ENCODE data around the gene ANKRD35. TPM values are rescaled to one million over a fixed set of nuclear protein-coding genes. Genes with fewer than 3 reads are reported as not detected.
"Not testable (repeated sequence)": the region's sequence is repeated elsewhere in the genome, so short reads cannot be mapped to it uniquely, and the experiment has no call there.

ANKRD35 gene, protein sequence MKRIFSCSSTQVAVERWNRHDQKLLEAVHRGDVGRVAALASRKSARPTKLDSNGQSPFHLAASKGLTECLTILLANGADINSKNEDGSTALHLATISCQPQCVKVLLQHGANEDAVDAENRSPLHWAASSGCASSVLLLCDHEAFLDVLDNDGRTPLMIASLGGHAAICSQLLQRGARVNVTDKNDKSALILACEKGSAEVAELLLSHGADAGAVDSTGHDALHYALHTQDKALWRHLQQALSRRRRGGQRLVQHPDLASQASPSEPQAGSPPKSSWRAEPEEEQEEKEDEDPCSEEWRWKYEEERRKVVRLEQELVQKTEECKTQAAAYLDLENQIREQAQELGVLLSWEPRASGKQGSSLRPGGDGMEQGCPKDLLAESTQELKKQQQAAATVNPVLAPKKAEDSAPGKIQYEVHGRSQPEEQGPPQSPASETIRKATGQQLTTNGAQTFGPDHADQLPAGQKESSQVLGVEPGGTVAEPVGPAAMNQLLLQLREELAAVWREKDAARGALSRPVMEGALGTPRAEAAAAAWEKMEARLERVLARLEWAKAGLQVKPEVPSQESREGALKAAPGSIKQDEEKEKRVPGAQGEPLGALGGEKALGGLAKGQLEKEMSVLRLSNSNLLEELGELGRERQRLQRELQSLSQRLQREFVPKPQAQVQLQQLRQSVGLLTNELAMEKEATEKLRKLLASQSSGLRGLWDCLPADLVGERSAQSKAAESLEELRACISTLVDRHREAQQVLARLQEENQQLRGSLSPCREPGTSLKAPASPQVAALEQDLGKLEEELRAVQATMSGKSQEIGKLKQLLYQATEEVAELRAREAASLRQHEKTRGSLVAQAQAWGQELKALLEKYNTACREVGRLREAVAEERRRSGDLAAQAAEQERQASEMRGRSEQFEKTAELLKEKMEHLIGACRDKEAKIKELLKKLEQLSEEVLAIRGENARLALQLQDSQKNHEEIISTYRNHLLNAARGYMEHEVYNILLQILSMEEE
- under 1 TPM; 0.29 to 0.56 TPM for total RNA-seq

DNA sequence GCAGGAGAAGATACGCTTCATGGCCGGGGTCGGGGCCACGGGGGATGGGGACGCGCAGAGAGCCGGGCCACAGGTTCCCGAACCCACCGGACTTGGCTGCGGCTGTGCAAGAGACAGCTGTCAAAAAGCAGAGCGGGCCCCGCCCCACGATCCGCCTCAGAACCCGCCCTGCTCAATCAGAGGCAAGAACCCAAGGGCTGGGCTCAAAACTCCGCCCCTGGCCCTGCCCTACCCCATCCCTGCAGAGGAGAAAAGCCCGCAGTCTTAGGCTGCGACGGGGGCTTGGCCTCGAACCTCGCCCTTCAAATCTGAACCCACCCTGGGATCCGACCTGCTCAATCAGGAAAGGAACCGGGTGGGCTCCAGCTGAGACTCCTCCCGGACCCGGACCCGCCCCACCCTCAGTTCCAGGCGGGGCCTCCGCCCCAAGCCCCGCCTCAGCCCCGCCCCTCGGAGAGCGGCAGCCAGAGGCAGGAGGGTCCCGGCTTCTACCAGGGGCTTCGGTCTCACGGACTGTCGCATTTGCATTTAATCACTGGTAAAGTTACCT lies at the start of gene ANKRD35:
Gene ANKRD35 (minus strand): TSS at position 129 of the 550 bp plus-strand sequence. CDS start 108 bp downstream, at position 21.
- peak within 1 kb of the TSS; percentile 76 for H3K4me3 Mint-ChIP-seq
- H3K9me3 Mint-ChIP-seq, result no peaks in the 10 kb centered on the region
- H3K27me3 Mint-ChIP-seq, result peaks cover 21% of the 10 kb centered on the region
- peaks cover 10% of the 10 kb centered on the region for H3K4me1 Mint-ChIP-seq
- H3K27ac Mint-ChIP-seq, result no peak within 1 kb of the TSS
- peak; percentile 100 for ATAC-seq (replicated peaks)
- H3K36me3 Mint-ChIP-seq (ENCODE audit: low read depth), result no peaks in the 10 kb centered on the region

DNA sequence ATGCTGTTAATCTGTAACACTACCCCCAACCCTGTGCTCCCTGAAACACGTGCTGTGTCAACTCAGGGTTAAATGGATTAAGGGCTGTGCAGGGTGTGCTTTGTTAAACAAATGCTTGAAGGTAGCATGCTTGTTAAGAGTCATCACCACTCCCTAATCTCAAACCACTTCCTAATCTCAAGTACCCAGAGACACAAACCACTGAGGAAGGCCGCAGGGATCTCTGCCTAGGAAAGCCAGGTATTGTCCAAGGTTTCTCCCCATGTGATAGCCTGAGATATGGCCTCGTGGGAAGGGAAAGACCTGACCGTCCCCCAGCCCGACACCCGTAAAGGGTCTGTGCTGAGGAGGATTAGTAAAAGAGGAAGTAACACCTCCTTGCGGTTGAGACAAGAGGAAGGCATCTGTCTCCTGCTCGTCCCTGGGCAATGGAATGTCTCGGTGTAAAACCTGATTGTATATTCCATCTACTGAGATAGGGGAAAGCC lies 46.9 kb upstream of the ANKRD35 start:
- not testable (repeated sequence) for H3K27me3 Mint-ChIP-seq; H3K9me3 Mint-ChIP-seq; ATAC-seq (replicated peaks)
- H3K27ac Mint-ChIP-seq, result peak overlapping the region; percentile 78
- peaks cover 13% of the 10 kb centered on the region for H3K4me1 Mint-ChIP-seq
- H3K36me3 Mint-ChIP-seq (ENCODE audit: low read depth), result peaks cover 59% of the 10 kb centered on the region
- peak overlapping the region; percentile 67 for H3K4me3 Mint-ChIP-seq

DNA sequence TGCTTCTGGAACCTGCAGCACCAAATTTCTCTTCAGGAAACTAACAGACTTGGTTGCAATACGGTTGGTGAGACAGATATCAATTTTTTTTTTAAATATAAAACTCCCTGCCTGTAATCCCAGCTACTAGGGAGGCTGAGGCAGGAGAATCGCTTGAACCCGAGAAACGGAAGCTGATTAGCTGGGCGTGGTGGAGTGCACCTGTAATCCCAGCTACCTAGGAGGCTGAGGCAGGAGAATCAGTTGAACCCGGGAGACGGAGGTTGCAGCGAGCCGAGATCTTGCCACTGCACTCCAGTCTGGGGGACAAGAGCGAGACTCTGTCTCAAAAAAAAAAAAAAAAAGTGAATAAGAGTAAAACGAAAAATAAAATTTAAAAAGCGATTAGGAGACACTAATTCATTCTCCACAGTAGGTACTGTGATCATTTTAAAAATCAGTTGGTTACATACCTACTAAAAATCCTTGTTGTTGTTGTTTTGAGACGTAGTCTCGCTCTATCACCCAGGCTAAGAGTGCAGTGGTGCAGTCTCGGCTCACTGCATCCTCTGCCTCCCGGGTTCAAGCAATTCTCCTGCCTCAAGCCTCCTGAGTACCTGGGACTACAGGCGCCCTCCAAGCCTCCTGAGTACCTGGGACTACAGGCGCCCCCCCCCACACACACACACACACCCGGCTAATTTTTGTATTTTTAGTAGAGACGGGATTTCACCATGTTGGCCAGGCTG lies 42.4 kb upstream of the ANKRD35 start:
- Mint-ChIP-seq H3K4me1 (peaks cover 7% of the 10 kb centered on the region), H3K9me3 (no peaks in the 10 kb centered on the region), H3K4me3 (no peak overlapping the region), H3K36me3 (ENCODE audit: low read depth) (peaks cover 28% of the 10 kb centered on the region), H3K27me3 (no peaks in the 10 kb centered on the region), H3K27ac (peak overlapping the region; percentile 58)
- ATAC-seq (replicated peaks), result no peak

DNA sequence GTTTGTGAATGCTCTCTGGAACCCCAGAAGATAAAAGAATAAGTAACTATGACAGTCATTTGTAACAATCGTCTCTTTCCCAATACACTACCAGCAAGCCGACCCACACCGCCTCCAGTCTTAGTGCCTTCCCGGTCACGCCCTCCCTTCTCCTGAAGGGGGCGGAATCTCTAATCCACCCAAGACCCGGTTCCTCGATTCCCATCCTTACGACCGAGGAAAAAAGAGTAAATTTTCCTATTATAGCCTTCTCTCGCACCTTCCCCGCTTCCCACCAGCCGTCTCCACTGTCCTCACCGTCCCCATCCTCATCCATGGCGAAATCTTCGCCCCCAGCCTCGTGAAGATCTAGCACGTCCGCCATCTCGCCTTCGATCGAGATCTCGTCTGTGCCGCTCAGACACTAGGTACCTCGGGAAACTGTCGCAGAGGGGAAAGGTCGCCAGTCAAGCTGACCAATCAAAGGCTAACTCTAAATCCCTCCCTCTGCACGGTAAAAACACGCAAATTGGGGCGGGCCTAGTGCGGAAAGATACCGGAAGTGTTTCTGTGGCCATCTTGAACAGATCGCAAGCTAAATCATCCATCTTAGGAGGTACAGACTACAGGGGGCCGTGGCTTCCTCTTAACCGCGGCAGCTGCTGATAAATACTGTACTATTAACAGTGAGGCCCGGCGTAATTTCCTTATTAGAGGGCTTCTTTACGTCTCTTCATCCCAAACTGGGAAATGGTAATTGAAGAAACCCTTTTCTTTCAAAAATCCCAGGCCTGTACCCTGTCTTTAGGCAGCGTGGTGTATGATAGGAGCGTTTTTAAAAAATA lies 41.6 kb upstream of the ANKRD35 start, which contains the start of gene RBM8A:
Gene RBM8A (minus strand): TSS at position 422 of the 824 bp plus-strand sequence. CDS start 58 bp downstream, at position 364.
- no peaks in the 10 kb centered on the region for H3K27me3 Mint-ChIP-seq
- H3K9me3 Mint-ChIP-seq, result no peaks in the 10 kb centered on the region
- peaks cover 36% of the 10 kb centered on the region for H3K36me3 Mint-ChIP-seq (ENCODE audit: low read depth)
- H3K4me3 Mint-ChIP-seq, result no peak within 1 kb of the TSS
- no peak within 1 kb of the TSS for H3K27ac Mint-ChIP-seq
- H3K4me1 Mint-ChIP-seq, result no peaks in the 10 kb centered on the region
- ATAC-seq (replicated peaks), result peak; percentile 97

DNA sequence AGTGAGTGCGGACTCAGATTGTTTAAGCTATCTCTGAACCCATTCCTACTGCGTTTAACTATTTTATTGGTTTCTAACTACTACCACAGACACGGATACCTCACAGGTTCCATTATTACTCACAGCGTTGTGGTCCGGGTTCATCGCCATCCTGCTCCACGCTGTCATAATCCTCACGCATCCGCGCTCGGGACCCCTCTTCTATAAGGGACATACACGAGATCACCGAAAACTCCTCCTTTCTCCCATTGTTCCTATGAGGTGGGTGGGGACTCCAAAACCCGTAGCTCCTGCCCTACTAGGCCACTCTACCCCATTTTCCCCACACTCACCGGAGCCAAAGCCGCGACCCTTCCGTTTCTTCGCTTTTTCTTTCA lies 41.0 kb upstream of the ANKRD35 start:
- H3K9me3 Mint-ChIP-seq, result no peaks in the 10 kb centered on the region
- peaks cover 43% of the 10 kb centered on the region for H3K36me3 Mint-ChIP-seq (ENCODE audit: low read depth)
- ATAC-seq (replicated peaks), result peak; percentile 69
- no peak overlapping the region for H3K4me3 Mint-ChIP-seq
- no peaks in the 10 kb centered on the region for H3K27me3 Mint-ChIP-seq
- H3K27ac Mint-ChIP-seq, result no peak overlapping the region
- no peaks in the 10 kb centered on the region for H3K4me1 Mint-ChIP-seq

DNA sequence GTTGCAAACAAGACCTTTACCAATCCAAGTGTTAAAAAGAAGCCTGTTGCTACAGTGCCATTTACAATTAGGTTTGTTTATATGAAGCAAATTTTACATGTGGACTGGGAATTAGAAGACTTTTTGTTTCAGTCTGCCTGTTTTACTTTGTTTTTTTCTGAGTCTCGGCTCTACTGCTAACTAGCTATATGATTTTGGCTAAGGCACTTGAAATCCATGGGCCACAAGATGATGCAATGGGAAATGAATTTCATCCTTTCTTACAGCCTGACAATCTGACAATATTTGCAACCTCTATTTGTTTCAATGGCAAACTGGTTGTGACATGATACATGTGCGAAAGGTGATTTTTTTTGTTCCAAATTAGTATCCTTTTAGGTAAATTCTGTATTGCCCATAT lies 36.6 kb upstream of the ANKRD35 start:
- no peak for ATAC-seq (replicated peaks)
- Mint-ChIP-seq H3K4me1 (no peaks in the 10 kb centered on the region), H3K27me3 (no peaks in the 10 kb centered on the region), H3K9me3 (no peaks in the 10 kb centered on the region), H3K4me3 (no peak overlapping the region), H3K36me3 (ENCODE audit: low read depth) (peaks cover 42% of the 10 kb centered on the region), H3K27ac (no peak overlapping the region)

DNA sequence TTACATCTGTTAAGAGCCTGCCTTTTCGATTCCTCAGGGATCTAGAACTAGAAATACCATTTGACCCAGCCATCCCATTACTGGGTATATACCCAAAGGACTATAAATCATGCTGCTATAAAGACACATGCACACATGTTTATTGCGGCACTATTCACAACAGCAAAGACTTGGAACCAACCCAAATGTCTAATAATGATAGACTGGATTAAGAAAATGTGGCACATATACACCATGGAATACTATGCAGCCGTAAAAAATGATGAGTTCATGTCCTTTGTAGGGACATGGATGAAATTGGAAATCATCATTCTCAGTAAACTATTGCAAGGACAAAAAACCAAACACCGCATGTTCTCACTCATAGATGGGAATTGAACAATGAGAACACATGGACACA lies 34.6 kb upstream of the ANKRD35 start:
- peaks cover 12% of the 10 kb centered on the region for H3K4me1 Mint-ChIP-seq
- H3K27ac Mint-ChIP-seq, result peak overlapping the region; percentile 46
- H3K4me3 Mint-ChIP-seq, result peak overlapping the region; percentile 95
- ATAC-seq (replicated peaks); H3K27me3 Mint-ChIP-seq; H3K9me3 Mint-ChIP-seq: not testable (repeated sequence)
- peaks cover 59% of the 10 kb centered on the region for H3K36me3 Mint-ChIP-seq (ENCODE audit: low read depth)

DNA sequence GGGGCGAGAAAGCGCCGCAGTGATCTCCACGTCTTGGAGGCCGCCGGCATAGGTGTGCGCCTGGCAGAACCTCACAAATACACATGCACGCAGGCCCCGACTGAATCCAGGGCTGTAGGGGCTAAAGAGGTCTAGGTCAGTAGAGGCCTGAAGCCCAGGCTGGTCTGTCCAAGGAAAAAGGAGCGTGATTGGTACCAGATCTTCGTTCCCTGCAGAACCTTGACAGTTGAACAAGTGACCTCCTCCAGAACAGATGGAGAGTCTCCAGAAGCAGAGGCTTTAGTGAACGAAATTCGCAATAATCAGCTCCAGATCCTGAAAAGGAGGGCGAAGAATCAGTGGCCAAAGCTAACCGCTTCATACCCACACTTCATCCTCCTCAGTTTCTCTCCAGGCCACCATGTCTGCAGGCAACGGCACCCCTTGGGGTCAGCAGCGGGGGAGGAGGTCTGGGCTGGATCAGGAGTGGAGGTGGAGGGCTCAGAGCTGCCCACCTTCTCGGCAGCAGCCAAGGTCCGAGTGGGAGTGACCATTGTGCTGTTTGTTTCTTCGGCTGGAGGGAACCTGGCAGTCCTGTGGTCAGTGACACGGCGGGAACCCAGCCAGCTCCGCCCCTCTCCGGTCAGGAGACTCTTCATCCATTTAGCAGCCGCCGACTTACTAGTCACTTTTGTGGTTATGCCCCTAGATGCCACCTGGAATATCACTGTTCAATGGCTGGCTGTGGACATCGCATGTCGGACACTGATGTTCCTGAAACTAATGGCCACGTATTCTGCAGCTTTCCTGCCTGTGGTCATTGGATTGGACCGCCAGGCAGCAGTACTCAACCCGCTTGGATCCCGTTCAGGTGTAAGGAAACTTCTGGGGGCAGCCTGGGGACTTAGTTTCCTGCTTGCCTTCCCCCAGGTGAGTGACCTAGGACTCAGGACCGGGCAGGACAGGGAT lies 33.6 kb upstream of the ANKRD35 start:
- Mint-ChIP-seq H3K36me3 (ENCODE audit: low read depth) (peaks cover 68% of the 10 kb centered on the region), H3K27ac (peak overlapping the region; percentile 96), H3K4me1 (peaks cover 12% of the 10 kb centered on the region), H3K4me3 (peak overlapping the region; percentile 95), H3K27me3 (no peaks in the 10 kb centered on the region), H3K9me3 (no peaks in the 10 kb centered on the region)
- ATAC-seq (replicated peaks), result peak; percentile 94

DNA sequence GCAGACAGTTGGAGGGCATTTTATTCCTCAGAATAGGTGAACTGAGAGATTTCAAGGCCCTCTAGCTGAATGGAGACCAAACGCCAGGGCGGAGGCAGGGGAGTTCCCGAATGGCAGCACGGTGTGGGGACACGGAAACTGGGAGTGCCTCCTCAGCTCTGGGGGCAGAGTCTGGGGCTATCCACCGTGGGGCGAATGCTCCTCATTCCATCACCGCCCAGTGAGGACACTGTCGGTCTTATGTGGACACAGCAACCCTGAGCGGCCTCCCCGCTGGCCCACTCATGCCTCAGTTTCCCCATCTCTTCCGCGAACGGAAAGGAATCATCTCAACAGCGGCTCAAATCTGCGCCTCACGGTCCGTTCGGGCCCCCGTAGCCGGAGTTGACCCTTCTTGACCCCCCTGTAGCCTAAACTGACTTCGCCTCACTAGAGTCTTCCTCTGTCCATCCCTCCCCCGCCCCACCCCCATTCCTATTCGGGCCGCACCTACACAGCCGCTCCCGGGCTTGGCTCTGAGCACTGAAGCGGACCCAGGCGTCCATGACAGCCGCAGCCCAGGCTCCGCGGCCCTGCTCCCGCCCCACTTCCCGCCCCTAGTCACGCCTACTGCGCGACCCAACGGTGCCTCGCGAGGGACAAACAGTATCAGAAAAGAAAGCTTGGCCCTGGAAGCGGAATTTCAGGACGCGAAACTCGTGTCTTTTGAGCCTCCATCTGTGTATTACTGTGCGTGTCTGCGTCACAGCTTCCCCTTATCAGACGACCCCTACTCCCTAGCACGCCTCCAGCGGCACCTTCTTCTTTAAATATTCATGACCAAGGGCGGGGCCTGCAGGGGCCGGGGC lies 32.7 kb upstream of the ANKRD35 start, which contains the start of gene PEX11B:
Gene PEX11B (minus strand): TSS at position 574 of the 848 bp plus-strand sequence. CDS start 29 bp downstream, at position 545.
- H3K4me1 Mint-ChIP-seq, result peaks cover 12% of the 10 kb centered on the region
- H3K9me3 Mint-ChIP-seq, result no peaks in the 10 kb centered on the region
- peak within 1 kb of the TSS; percentile 96 for H3K27ac Mint-ChIP-seq
- peaks cover 68% of the 10 kb centered on the region for H3K36me3 Mint-ChIP-seq (ENCODE audit: low read depth)
- H3K27me3 Mint-ChIP-seq, result no peaks in the 10 kb centered on the region
- peak; percentile 95 for ATAC-seq (replicated peaks)
- H3K4me3 Mint-ChIP-seq, result peak within 1 kb of the TSS; percentile 95

DNA sequence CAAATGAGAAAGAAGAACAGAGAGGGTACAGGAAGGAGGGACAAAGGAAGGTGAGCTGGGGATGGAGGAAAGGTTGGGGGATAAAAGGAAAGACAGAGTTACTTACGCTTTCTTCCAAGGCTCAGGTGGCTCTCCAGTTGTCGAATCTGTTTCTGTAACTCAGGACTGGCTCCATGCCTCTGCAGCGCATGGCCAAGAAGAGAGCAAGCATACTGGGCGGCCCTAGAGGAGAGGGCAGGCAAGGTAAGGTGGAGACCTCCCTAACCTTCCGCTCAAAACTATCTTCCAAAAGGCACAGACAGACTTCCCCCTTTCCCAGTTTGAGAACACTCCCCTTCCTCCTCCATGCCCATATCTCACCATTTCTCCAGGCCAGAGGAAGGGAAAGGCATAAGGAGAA lies 31.9 kb upstream of the ANKRD35 start:
- Mint-ChIP-seq H3K36me3 (ENCODE audit: low read depth) (peaks cover 68% of the 10 kb centered on the region), H3K4me3 (peak overlapping the region; percentile 95), H3K4me1 (peaks cover 12% of the 10 kb centered on the region), H3K9me3 (no peaks in the 10 kb centered on the region), H3K27ac (peak overlapping the region; percentile 96), H3K27me3 (no peaks in the 10 kb centered on the region)
- ATAC-seq (replicated peaks), result no peak

DNA sequence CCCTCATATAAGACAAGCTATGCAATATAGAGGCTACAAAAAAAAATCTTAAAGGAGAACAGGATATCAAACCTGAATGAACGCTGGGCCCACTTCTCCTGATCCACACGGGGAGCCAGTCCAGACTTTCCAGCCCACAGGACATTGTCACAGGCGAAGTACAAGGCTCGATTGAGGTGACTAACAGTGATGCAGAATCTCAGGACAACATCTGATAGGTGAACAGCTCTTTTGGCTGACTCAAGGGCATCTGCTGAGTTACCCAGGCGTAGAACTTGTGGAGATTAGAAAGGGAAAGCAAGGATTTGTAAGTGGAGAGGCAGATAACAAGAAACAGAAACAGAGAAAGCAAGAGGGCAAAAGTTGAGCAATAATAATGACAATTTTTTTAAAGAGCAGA lies 31.1 kb upstream of the ANKRD35 start:
- peaks cover 12% of the 10 kb centered on the region for H3K4me1 Mint-ChIP-seq
- no peaks in the 10 kb centered on the region for H3K9me3 Mint-ChIP-seq
- H3K4me3 Mint-ChIP-seq, result peak overlapping the region; percentile 95
- ATAC-seq (replicated peaks), result no peak
- H3K27me3 Mint-ChIP-seq, result no peaks in the 10 kb centered on the region
- peaks cover 68% of the 10 kb centered on the region for H3K36me3 Mint-ChIP-seq (ENCODE audit: low read depth)
- peak overlapping the region; percentile 96 for H3K27ac Mint-ChIP-seq
